ENCODE data around the gene GAN.
"Not testable (repeated sequence)": the region's sequence is repeated elsewhere in the genome, so short reads cannot be mapped to it uniquely, and the experiment has no call there.

GAN gene

DNA sequence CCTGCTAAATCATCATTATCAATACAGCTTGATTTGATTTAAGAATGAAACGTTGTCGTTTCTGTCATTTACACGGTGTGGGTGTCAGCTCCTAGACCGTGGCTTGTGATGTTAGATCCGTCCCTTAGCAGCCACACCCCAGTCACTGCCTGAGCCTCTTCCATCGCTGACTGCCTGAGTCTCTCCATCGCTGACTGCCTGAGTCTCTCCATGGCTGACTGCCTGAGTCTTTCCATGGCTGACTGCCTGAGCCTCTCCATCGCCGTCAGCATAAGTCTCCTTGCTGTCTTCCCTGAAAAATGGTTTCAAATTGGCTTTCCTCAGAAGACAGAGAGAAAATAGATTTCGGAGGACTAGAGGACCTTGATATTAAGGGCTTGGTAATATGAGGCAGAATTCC, 76.1 kb downstream of the GAN start:
- Histone ChIP-seq H3K9ac (ENCODE audit: low read depth, low read length) (no peak overlapping the region), H3K9me3 (ENCODE audit: control insufficient read depth, insufficient read depth, low read length) (no peaks in the 10 kb centered on the region), H3K36me3 (ENCODE audit: insufficient read depth, low read length) (no peaks in the 10 kb centered on the region), H3K4me1 (ENCODE audit: insufficient read depth, low read length) (no peaks in the 10 kb centered on the region)

DNA sequence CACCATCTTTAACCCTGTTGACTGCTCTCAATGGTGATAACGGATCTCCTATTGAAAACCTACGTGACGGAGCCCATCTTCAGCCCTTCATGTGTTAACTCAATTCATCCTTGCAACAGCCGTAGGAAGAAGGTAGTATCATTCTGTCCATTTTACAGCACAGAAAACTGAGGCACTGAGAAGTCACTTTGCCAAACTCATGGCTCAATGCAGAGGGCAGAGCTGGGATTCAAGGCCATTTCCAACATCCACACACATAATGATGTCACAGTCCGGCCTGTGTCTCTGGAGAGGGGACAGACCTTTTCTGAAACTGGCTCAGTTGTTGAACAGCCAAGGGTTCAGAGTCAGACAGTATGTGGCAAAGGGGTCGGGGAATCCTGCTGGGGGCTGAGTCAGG, 77.2 kb downstream of the GAN start:
- Histone ChIP-seq H3K9me3 (ENCODE audit: control insufficient read depth, insufficient read depth, low read length) (no peaks in the 10 kb centered on the region), H3K4me1 (ENCODE audit: insufficient read depth, low read length) (no peaks in the 10 kb centered on the region), H3K36me3 (ENCODE audit: insufficient read depth, low read length) (no peaks in the 10 kb centered on the region), H3K9ac (ENCODE audit: low read depth, low read length) (no peak overlapping the region)

DNA sequence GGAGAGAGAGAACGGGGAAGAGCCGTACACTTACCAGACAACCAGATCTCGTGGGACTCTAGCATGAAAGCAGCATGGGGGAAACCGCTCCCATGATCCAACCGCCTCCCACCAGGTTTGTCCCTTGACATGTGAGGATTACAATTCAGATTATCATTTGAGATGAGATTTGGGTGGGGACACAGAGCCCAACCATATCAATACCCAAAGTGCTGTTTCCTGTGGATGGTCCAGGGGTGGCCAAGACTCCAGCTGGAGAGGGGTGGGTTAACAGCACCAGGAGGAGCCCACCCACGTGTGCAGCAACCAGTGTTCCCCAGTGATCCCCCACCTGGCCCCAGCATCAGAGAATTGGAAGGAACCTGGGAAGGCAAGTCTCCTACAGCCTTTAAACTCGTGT, 79.7 kb downstream of the GAN start:
- Histone ChIP-seq H3K9me3 (ENCODE audit: control insufficient read depth, insufficient read depth, low read length) (no peaks in the 10 kb centered on the region), H3K36me3 (ENCODE audit: insufficient read depth, low read length) (no peaks in the 10 kb centered on the region), H3K9ac (ENCODE audit: low read depth, low read length) (no peak overlapping the region), H3K4me1 (ENCODE audit: insufficient read depth, low read length) (no peaks in the 10 kb centered on the region)

DNA sequence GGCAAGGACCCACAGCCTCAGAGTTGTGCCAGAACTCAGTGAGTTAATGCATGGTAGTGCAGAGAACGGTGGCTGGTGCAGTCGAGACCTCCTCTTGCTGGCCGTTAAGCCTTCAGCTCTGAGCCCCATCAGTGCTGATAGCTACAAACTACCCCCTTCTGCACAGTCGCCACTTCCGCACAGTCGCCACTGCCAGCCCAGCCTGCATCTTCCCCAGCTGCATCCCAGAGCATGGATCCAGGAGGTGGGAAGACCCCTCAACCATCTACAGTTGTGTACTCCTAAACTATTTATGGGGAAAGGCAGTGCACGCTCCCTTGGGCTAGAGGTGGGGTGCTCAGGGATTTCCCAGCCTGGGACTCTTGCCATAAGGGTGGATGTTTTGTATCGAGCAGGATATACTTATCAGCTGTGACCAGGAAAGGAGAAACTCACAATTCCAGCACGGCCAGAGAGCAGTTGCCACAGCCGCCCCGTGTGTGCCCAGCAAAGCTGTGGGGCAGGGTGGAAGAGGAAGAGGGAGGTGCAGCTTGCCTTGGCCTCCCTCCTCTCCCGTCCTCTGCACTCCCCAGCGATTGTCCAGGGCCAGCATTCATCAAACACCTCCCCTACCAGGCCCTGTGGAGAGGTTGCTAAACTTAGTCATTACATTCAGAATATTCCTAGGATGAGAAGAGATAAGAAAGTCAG, 80.3 kb downstream of the GAN start:
- no peaks in the 10 kb centered on the region for H3K9me3 ChIP-seq (ENCODE audit: control insufficient read depth, insufficient read depth, low read length)
- H3K36me3 ChIP-seq (ENCODE audit: insufficient read depth, low read length): no peaks in the 10 kb centered on the region
- H3K9ac ChIP-seq (ENCODE audit: low read depth, low read length): no peak overlapping the region
- H3K4me1 ChIP-seq (ENCODE audit: insufficient read depth, low read length): no peaks in the 10 kb centered on the region

DNA sequence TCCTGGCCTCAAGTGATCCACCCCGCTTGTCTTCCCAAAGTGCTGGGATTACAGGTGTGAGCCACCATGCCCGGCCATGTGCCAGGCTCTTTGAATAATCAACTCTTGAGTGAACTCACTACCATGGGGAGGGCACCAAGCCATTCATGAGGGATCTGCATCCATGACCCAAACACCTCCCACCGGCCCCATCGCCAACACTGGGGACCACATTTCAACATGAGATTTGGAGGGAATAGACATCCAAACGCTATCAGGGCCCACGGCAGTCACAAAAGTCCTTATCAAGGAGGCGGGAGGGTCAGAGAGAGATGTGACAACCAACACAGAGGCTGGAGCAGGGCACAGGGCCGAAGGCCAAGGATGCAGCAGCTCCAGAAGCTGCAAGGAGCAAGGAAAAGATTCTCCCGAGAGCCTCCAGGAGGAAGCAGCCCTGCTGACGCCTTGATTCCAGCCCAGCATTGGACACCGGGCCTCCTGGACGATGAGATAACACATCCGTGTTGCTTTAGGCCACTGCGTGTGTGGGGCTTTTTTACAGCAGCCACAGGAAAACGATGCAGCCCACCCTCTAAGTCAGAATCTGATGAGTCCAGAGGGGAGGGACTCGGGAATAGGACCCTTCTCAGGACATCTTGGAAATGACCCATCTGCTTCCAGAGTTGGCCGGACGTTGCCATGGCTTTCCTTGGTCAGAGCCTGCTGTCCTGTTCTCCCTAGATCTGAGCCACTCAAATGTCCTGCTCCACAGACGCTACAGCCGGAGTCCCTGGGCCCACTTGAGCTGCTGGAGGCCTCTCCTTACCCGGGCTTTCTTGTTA, 82.5 kb downstream of the GAN start:
- H3K9ac ChIP-seq (ENCODE audit: low read depth, low read length): no peak overlapping the region
- no peaks in the 10 kb centered on the region; the same call in 1 of the 2 replicates for H3K36me3 ChIP-seq (ENCODE audit: insufficient read depth, low read length)
- no peaks in the 10 kb centered on the region for H3K9me3 ChIP-seq (ENCODE audit: control insufficient read depth, insufficient read depth, low read length)
- H3K4me1 ChIP-seq (ENCODE audit: insufficient read depth, low read length): no peaks in the 10 kb centered on the region

DNA sequence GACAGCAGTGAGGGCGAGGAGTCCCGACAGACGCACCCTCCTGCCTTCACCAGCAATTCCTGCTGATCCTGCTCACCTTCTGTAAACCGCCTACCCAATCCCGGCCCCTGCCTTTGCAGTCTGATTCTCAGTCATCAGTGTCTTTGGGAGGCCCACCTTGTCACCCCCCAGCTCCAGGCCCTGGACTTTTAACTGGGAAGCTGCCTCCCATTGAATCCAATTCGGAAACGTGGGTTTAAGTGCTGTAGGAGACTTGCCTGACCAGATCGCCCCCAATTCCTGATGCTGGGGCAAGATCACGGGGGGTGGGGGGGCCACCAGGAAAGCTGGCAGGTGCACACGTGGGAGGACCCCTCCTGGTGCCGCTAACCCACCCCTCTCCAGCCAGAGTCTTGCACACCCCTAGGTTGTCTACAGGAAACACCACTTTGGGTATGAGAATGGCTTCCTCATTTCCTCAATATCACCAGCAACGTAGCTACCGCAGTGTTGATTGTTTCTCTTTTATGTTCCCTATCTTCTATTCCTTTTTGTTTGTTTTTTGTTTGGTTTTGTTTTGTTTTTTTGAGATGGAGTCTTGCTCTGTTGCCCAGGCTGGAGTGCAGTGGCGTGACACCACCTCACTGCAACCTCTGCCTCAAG, 83.2 kb downstream of the GAN start:
- Histone ChIP-seq H3K36me3 (ENCODE audit: insufficient read depth, low read length) (no peaks in the 10 kb centered on the region; the same call in 1 of the 2 replicates), H3K9ac (ENCODE audit: low read depth, low read length) (no peak overlapping the region), H3K9me3 (ENCODE audit: control insufficient read depth, insufficient read depth, low read length) (no peaks in the 10 kb centered on the region), H3K4me1 (ENCODE audit: insufficient read depth, low read length) (no peaks in the 10 kb centered on the region)

DNA sequence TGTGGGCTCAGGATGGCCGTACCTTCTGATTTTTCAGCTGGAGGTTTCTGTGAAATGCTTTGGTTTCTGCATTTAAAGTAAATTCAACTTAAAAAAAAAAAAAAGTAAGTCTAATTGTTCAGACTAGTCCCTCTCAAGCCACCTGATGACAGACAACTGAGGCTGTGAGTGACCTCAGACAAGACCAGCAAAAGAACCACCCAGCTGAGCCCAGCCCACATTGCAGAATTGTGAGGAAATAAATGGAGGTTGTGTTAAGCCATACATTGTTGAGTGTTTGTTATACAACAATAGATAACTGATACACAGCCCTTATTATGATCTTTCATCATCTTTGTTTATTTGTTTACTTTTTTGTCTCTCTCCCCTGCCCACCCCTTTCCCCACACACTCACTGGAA, 85.1 kb downstream of the GAN start:
- Histone ChIP-seq H3K9ac (ENCODE audit: low read depth, low read length) (no peak overlapping the region), H3K9me3 (ENCODE audit: control insufficient read depth, insufficient read depth, low read length) (no peaks in the 10 kb centered on the region), H3K4me1 (ENCODE audit: insufficient read depth, low read length) (no peaks in the 10 kb centered on the region), H3K36me3 (ENCODE audit: insufficient read depth, low read length) (no peaks in the 10 kb centered on the region; the same call in 1 of the 2 replicates)

DNA sequence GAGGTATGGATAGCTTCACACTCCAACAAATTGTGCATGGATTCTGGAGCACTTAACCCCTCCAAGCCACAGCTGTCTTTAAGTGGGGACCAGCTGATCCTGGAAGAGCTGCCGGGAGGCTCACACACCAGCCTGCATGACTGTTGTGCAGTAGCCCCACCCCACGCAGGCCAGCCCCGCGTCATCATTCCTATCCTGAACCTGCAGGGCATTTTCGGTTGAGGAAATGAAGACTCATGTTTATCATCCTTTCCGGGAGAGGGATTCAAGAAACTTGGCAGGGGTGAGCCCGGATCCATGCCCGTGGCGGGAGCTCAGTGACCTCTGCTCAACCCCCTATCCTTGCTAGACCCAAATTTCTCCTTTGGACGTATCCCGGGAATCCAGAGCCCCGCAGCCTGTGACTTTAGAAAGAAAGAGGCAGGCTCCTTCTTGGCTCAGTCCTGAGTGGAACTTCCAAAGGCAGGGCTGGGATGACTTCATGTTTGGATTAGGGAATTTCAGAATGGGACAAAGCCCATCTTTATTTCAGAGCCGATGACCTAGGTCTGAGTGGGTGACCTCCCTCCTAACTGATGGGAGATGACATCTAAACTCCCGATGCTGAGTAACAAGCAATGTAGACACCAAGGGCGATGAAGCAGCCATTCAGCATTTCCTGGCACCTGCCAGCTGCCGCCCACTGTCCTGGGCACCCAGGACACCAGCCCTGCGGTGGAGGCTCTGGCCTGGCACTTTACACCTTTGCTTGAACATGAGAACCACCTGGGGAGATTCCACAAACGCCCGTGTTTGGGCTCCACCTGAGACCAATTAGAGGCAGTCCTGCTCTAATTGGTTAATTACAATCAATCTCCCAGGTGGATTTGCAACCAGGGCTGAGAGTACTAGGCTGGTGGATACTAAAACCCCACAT, 86.5 kb downstream of the GAN start:
- Histone ChIP-seq H3K9ac (ENCODE audit: low read depth, low read length) (no peak overlapping the region), H3K9me3 (ENCODE audit: control insufficient read depth, insufficient read depth, low read length) (no peaks in the 10 kb centered on the region), H3K36me3 (ENCODE audit: insufficient read depth, low read length) (no peaks in the 10 kb centered on the region; the same call in 1 of the 2 replicates), H3K4me1 (ENCODE audit: insufficient read depth, low read length) (no peaks in the 10 kb centered on the region)

DNA sequence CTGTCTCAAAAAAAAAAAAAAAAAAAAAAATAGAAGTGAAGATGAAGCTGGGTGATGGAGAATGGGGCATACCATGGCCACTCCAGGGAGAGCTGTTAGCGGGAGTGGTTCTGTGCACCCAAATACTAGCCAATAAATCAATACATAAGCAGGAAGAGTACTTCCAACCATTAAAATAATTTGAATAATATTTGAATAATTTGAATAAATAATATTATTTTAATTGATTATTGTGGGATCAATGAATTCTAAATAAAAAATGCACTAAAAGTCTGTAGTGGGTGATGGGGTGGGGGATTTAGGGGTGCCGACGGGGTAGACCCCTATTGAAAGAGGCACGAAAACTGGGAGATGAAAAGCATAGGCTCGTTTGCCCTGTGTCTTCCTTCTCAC, 88.4 kb downstream of the GAN start:
- H3K36me3 ChIP-seq (ENCODE audit: insufficient read depth, low read length): no peaks in the 10 kb centered on the region; the same call in 1 of the 2 replicates
- no peaks in the 10 kb centered on the region for H3K9me3 ChIP-seq (ENCODE audit: control insufficient read depth, insufficient read depth, low read length)
- 0 out of 2 replicates have a peak, but pooled peaks cover 5% of the 10 kb centered on the region for H3K4me1 ChIP-seq (ENCODE audit: insufficient read depth, low read length)
- no peak overlapping the region for H3K9ac ChIP-seq (ENCODE audit: low read depth, low read length)

DNA sequence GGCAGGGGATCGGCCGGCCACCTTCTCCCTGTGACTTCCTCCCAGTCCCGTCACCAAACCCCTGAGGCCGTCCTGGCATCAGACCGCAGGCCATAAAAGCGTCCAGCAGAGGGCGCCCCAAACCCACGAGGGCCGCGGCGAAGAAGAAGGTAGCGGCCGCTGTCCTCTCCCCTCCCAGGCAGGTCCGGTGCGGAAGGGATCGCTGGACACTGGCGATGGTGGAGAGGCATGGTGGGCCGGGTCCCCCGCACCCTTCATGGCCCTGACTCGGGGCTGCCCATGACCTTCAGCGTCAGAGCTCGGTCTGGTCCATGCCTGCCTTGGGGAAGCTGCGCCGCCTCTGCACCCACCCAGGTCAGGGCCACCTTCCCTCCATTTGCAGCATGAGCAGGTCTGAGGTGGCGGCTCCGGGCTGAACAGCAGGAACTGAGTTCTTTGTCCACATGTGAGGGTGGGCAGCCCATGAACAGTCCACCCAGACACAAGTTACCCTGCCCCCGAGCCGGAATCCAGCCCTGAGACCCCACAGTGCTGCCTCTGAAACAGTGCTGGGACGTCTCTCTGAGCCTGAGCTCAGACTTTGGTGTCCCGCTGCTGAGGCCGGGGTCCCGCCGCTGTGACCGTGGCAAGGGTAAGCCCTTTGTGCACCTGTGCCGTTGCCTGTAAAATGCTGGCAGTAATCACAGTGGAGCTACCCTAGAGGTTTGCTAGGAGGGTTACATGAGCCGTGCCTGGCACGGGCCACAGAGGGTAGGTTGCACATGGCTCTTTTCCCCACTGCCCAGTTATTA, 89.0 kb downstream of the GAN start:
- no peak overlapping the region for H3K9ac ChIP-seq (ENCODE audit: low read depth, low read length)
- H3K4me1 ChIP-seq (ENCODE audit: insufficient read depth, low read length): 0 out of 2 replicates have a peak, but pooled peaks cover 5% of the 10 kb centered on the region
- no peaks in the 10 kb centered on the region; the same call in 1 of the 2 replicates for H3K36me3 ChIP-seq (ENCODE audit: insufficient read depth, low read length)
- no peaks in the 10 kb centered on the region for H3K9me3 ChIP-seq (ENCODE audit: control insufficient read depth, insufficient read depth, low read length)

DNA sequence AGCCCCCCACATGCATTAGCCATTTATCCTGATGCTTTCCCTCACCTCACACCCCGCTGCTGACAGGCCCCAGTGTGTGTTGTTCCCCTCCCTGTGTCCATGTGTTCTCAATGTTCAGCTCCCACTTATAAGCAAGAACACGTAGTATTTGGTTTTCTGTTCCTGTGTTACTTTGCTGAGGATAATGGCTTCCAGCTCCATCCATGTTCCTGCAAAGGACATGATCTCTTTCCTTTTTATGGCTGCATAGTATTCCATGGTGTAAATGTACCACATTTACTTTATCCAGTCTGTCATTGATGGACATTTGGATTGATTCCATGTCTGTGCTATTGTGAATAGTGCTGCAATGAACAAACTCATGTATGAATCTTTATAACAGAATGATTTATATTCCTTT, 90.2 kb downstream of the GAN start:
- not testable (repeated sequence) for H3K9me3 ChIP-seq (ENCODE audit: control insufficient read depth, insufficient read depth, low read length); H3K4me1 ChIP-seq (ENCODE audit: insufficient read depth, low read length); H3K36me3 ChIP-seq (ENCODE audit: insufficient read depth, low read length); H3K9ac ChIP-seq (ENCODE audit: low read depth, low read length)

DNA sequence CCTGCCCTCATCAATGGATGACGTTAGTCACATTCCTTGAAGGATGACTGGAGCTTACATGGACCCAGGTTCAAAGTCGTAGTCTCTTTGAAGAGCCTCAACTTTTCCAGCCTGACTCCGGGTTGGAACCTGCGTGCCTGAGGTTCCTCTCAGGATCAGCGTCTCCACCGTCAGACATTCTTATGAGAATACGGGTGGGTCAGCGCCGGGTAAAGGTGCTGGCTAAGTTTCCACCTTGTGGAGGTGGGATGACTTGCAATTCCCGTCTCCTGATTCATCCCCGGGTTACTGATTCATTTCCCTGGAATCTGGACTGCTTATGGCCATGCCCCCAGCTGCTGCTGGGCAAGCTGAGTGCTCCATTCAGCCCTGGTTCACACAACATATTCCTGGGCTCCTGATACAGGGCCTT, 90.9 kb downstream of the GAN start:
- Histone ChIP-seq H3K9me3 (ENCODE audit: control insufficient read depth, insufficient read depth, low read length) (no peaks in the 10 kb centered on the region), H3K36me3 (ENCODE audit: insufficient read depth, low read length) (no peaks in the 10 kb centered on the region; the same call in 1 of the 2 replicates), H3K4me1 (ENCODE audit: insufficient read depth, low read length) (peaks cover 7% of the 10 kb centered on the region; the same call in 1 of the 2 replicates), H3K9ac (ENCODE audit: low read depth, low read length) (no peak overlapping the region)

DNA sequence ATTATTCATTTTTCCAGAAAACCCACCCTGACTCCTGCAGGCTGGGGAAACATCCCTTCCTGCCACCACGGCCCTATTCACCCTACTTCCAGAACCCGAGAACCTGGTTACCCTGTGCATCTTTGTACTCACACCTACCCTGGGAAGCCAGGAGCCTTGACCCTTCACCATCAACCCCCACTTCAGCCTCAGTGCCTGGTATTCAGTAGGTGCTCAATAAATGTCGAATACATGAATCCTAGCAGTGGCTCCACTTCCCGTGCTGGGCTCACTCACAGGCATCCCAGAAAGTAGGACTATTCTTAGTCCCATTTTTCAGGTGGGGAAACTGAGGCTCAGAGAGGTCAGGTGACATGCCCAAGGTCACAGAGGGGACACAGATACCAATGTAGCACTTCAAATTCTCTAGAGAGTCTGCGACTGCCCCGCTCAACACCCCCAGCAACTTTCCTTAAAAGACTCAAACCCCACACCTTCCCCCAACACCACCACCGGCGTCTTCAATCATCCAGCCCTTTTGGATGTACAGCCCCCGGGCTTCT, 93.7 kb downstream of the GAN start:
- Histone ChIP-seq H3K9me3 (ENCODE audit: control insufficient read depth, insufficient read depth, low read length) (no peaks in the 10 kb centered on the region), H3K9ac (ENCODE audit: low read depth, low read length) (no peak overlapping the region), H3K36me3 (ENCODE audit: insufficient read depth, low read length) (no peaks in the 10 kb centered on the region), H3K4me1 (ENCODE audit: insufficient read depth, low read length) (peaks cover 10% of the 10 kb centered on the region; the same call in 1 of the 2 replicates)

Data from ES-I3 (cell line).